SK-N-SH (cell line): Measurements from ENCODE around the gene CRTAP.

Experiments used
- CHD2 ChIP-seq: fragments of 150-350 bp; IDR thresholded peaks from 2 replicates; pipeline ENCODE4 v1.6.1; 2018; ENCODE audit warnings: low read length; ENCODE audit not compliant: partially characterized antibody
- JUND ChIP-seq: IDR thresholded peaks from 2 replicates; pipeline ENCODE4 v1.4.0; 2012
- RFX5 ChIP-seq: IDR thresholded peaks from 2 replicates; pipeline ENCODE4 v1.6.1; 2012; ENCODE audit warnings: mild to moderate bottlenecking, improper control_type of control experiment, low read length
- TF ChIP-seq, protein P1 (sequence below): fragments of 200-600 bp; sonication (generic); IDR thresholded peaks from 2 replicates; pipeline ENCODE4 v1.6.1; 2017; ENCODE audit warnings: antibody characterized with exemption, mild to moderate bottlenecking, moderate library complexity

- TF ChIP-seq, protein P1, sequence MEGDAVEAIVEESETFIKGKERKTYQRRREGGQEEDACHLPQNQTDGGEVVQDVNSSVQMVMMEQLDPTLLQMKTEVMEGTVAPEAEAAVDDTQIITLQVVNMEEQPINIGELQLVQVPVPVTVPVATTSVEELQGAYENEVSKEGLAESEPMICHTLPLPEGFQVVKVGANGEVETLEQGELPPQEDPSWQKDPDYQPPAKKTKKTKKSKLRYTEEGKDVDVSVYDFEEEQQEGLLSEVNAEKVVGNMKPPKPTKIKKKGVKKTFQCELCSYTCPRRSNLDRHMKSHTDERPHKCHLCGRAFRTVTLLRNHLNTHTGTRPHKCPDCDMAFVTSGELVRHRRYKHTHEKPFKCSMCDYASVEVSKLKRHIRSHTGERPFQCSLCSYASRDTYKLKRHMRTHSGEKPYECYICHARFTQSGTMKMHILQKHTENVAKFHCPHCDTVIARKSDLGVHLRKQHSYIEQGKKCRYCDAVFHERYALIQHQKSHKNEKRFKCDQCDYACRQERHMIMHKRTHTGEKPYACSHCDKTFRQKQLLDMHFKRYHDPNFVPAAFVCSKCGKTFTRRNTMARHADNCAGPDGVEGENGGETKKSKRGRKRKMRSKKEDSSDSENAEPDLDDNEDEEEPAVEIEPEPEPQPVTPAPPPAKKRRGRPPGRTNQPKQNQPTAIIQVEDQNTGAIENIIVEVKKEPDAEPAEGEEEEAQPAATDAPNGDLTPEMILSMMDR = no peak
- TF ChIP-seq CHD2 = no peak
- TF ChIP-seq RFX5 = no peak
- no peak for TF ChIP-seq JUND
These were observed 67.4 kb downstream of the CRTAP start for GRCh38 chr3:33181229-33181628.
